OCI-LY7 (cell line): ENCODE data around the gene ADGRF4.

Experiments used
- EZH2phosphoT487 ChIP-seq: fragments of 200-600 bp; sonication (generic); IDR thresholded peaks from 2 replicates; pipeline ENCODE4 v1.6.1; 2018; ENCODE audit warnings: low read depth, borderline replicate concordance, mild to moderate bottlenecking, mixed run types, antibody characterized with exemption, low read length, moderate library complexity, mixed read lengths
- TF ChIP-seq, protein P1 (sequence below): fragments of 200-600 bp; sonication (generic); conservative IDR thresholded peaks from 2 replicates; pipeline ENCODE4 v1.5.1; 2014; ENCODE audit warnings: mild to moderate bottlenecking, antibody characterized with exemption, low read length, moderate library complexity, mixed read lengths

DNA sequence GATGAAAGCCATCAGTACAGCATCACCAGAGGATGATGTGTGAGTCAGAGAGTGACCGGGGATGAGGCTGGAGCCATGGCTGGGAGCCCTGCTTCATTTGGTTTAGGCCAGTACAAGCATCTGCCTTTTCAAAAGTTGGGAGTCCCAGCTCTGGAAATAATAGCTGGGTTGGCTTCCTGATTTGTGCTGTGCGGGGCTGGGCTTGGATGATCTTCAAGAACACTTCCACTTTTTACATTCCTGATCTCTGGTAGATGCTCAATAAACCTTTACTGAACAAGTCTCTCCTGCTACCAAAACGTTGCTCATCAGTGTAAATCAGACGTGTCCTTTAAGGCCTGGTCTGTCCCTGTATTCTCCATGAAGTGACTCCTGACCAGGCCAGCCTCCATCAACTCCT, 44.1 kb upstream of the ADGRF4 start:
- TF ChIP-seq, protein P1, sequence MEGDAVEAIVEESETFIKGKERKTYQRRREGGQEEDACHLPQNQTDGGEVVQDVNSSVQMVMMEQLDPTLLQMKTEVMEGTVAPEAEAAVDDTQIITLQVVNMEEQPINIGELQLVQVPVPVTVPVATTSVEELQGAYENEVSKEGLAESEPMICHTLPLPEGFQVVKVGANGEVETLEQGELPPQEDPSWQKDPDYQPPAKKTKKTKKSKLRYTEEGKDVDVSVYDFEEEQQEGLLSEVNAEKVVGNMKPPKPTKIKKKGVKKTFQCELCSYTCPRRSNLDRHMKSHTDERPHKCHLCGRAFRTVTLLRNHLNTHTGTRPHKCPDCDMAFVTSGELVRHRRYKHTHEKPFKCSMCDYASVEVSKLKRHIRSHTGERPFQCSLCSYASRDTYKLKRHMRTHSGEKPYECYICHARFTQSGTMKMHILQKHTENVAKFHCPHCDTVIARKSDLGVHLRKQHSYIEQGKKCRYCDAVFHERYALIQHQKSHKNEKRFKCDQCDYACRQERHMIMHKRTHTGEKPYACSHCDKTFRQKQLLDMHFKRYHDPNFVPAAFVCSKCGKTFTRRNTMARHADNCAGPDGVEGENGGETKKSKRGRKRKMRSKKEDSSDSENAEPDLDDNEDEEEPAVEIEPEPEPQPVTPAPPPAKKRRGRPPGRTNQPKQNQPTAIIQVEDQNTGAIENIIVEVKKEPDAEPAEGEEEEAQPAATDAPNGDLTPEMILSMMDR = no peak
- no peak for TF ChIP-seq EZH2phosphoT487
